Stimulated activated CD8-positive, alpha-beta memory T cell treated with anti-CD3 and anti-CD28 coated beads, Interleukin-2, amount 100 ng/mL, for 1 hour (primary cell): ENCODE measurements around the gene TBCCD1.
A peak's percentile ranks its signal among the peaks of the same experiment; 100 is the strongest.
"Not testable (repeated sequence)": the region's sequence is repeated elsewhere in the genome, so short reads cannot be mapped to it uniquely, and the experiment has no call there.

Source experiments
- DNase-seq, 2 donors: peaks; one replicate each; pipeline ENCODE4 v3.0.0-alpha.2; 2020; ENCODE audit warnings: low read depth in 2 of 2

TBCCD1 gene

GRCh38 chr3:186552408-186553031 lies 14.6 kb downstream of the TBCCD1 start:
- no peak for DNase-seq

DNA sequence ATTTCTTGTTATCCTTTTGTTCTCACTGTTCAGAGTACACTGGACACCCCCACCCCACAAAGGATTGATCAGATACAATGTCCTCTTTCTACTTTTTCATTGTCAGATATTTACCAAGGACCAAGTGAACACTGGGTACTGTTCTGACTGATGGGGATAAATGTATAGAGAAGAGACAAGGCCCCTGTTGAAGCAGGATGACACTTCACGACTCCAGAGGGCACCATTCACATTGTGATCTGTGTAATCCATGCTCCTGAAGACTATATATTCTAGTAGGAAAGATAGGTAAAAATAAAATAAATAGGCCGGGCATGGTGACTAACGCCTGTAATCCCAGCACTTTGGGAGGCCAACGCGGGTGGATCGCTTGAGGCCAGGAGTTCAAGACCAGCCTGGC lies 15.8 kb downstream of the TBCCD1 start:
- no peak for DNase-seq

DNA sequence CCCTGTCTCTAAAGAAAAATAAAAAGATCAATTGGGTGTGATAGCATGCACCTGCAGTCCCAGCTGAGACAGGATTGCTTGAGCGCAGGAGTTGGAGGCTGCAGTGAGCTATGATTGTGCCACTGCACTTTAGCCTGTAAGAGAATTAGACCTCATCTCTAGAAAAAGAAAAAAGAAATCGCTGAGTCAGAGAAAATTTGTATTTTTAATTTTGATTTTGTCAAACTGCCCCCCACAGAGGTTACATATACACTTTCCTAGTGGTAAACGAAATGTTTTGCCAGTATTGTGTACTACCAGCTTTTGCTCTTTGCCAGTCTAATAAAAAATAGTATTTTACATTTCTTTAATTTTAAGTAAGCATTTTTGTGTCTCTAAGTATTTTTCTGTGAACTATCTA lies 17.6 kb downstream of the TBCCD1 start:
- DNase-seq = no peak

DNA sequence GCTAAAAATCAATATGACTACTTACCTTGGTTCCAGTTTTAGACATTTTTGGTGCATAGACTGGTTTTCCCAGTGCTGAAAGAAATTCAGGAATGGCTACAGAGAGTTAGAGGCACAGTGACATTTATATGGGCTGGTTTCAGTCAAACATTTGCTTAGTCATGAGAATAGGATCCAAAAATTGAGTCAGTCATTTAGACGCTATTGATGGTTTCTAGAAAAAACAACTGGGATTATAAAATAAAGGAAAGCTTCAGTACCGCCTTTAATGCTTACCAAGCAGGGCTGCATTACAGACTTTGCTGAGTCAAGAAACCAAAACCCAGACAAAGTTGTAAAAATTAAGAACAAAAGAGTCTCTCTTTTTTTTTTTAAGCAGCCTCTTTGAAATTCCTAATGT lies 22.9 kb downstream of the TBCCD1 start, which contains the start of gene CRYGS:
Gene CRYGS, minus strand, starts transcription at position 100 of the 400 bp plus-strand sequence. Its CDS starts 54 bp downstream, at position 46.
- DNase-seq = no peak

DNA sequence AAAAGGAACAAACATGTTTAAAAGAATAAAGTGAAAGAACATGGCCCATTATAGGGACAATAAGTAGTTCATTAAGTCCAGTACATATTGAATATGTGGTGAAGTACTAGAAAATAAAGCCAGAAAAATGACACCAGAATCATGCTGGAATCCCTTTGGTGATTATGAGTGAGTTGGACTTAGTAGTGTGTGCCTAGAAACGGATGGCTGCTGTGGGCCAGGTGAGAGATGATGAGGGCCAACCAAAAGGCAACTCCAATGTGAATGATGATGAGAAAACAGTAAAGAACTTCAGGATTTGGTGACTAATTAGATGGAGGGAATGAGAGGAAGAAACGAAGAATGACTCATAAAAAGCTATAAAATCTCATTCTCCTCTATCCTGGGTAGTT lies 26.3 kb downstream of the TBCCD1 start:
- no peak for DNase-seq

DNA sequence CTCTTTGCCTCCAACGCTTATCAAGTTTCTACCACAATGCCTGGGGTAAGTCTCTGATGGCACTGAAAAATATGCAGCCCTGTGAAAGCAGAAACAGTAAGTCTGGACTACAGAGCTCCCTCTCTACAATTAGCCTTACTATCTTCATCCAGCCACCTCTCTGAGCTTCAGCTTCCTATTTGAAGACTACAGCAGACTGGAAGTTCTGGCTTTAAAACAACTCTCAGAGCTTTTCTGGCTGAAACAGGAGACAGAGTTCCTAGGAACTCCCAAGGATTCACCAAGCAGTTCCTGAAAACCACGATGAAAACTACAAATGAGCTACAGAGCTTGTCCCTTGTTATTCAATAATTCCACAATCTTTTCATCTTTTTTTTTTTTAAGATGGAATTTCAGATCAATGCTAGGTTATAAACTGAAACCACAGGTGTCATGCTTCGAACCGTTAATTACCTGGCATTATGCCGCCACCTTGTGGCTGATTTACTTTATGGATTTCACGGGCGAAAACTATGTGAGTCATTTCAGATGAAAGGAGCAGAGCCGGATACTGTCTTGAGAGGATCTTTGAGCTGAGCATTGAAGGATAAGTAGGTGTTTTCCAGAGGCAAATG lies 26.8 kb downstream of the TBCCD1 start:
- DNase-seq = peak; percentile 63 to 66

DNA sequence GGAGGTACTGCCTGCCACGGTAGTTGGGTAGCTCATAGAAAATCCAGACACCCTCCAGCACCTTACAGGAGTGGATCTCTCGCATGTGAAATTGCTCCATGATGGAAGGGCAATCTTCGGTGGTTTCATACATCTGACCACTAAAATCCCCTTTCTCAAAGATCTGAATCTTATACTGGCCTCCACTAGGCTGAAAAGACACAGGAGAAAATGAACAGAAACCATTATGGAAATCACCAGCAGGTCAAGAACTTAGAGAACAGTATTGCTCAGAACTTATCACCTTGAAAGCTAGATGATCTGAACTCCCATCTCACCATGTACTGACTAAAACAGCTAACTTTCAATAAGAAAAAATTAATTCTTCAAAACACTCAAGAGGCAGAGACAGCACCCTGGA lies 28.4 kb downstream of the TBCCD1 start:
- DNase-seq = no peak

DNA sequence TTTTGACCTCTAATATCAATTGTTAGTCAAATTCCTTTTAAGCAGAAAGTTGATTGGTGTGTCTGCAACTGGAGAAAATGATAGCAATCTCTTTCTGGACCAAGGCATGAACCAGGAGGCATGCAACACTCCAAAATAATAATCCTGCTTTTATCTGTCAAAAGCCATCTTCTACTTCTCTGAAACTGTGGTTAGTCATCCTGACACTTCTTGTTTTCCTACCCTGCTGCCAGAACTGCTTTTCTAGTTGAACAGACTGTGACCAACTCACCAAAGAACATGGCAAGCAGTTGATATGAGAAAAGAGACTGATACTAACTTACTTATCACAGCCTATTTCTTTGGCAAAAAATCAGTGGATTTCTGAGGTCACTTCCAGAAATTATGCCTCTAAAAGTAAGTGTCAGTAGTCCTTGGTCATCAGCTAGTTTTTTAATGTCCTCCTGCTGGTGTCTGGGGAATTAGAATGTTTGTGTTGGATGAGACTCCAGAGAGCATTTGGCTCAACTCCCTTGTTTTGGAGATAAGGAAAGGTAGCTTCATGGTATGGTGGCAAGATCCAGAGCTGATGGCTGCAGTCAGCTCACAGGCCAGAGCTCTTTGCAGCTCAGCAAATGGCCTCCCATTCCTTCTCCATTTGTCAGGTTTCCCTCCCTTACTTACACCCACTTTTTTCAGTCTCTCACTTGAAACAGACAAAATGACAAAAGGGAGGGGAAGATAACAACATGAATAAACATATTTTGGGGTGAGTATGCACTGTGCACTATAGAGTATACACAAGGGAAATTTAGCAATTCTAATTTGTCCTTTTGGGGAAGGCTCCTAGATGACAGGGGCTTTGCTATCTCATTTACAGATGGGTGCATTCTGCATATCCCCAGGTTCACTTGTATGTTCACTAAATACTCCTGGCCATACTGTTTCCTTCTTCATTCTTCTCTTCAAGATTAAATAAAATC lies 30.0 kb downstream of the TBCCD1 start:
- DNase-seq = no peak

- DNase-seq = no peak
Observed at GRCh38 chr3:186534113-186534669, 32.9 kb downstream of the TBCCD1 start.

DNA sequence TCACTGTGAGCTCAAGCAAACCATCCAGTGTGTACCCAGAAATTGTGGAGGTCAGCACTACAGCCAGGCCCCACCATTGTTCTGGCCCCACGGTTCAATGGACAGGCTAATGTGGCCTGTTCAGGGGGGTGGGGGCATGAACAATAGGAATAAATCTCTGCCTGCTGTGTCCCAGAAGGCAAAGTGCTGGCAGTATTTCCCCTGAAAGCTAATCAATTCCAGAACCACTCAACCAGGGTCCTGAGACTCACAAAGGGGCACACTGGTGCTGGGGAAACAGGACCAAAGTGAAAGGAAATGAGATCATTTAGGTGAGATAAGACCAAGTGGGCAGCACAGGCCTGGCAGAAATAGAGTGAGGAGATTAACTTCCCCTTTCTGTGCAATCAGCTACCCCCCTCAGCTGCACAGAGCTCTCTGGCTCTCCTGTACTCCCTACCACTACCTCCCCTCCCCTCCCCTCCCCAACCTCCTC lies 34.5 kb downstream of the TBCCD1 start:
- DNase-seq = no peak

GRCh38 chr3:186531694-186532093 lies 35.4 kb downstream of the TBCCD1 start:
- not testable (repeated sequence) for DNase-seq

DNA sequence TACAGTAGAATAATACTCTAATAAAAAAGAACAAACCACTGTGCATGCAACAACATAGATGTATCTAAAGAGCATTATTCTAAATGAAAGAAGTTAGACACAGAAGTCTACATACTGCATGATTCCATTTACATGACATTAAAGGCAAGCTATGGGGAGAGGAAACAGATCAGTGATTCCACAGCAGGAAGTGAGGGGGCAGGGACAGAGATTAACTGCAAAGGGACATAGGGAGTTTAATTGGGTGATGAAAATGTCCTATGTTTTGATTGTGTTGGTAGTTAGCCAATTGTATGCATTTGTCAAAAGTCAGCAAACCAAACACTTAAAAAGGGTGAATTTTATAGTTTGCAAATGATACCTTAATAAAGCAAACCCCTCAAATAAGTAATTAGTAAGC lies 36.7 kb downstream of the TBCCD1 start:
- DNase-seq = no peak

GRCh38 chr3:186529201-186529999 lies 37.7 kb downstream of the TBCCD1 start:
- no peak for DNase-seq

DNA sequence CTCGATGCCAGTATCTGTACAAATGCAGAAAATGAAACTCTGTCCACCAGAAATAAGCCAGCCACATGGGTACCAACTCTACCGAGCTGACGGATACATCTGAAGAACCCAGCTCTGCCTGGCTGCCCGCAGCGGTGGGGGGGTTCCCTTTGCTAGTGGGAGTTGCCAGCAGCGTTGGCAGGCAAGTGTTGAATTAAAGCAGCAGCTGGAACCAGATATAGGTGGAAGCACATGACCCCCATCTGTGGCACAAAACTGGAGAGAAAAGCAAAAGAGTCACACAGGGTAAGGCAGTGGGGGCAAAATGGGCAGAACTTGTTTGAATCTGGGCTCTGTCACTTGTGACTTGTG lies 40.9 kb downstream of the TBCCD1 start:
- DNase-seq = no peak

- no peak for DNase-seq
Observed at GRCh38 chr3:186525369-186526255, 41.5 kb downstream of the TBCCD1 start.

DNA sequence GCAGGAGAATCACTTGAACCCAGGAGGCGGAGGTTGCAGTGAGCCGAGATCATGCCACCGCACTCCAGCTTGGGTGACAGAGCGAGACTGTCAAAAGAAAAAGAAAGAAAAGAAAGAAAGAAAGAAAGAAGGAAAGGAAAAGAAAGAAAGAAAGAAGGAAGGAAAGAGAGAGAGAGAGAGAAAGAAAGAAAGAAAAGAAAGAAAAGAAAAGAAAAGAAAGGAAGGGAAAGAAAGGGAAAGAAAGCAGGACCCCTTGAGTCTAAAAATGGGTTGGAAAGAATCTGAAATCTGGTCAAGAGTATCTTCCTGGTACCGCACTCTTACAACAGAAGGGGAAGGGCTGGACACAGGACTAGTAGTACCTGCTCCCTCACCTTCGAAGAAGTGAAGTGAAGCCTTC lies 42.5 kb downstream of the TBCCD1 start:
- DNase-seq = no peak

- DNase-seq = no peak
Observed at GRCh38 chr3:186523434-186523833, 43.7 kb downstream of the TBCCD1 start.

DNA sequence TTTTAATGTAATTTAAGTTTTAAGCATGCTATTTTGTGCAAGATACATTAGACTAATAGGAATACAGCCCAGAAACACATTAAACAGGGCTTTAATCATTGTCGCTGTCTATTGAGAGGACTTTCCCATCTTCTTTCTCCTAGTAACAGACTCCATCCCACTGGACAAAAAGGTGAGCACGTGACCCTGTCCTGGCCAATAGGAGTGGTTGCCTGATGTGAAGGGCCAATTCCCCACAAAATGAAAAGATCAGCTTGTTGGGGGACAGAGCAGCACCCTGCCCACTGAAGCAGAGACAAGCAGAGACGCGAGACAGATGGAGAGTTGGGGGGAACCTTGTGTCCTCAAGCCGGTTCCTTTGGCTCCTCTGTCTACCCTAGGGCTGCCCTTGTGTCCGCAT lies 44.1 kb downstream of the TBCCD1 start:
- no peak for DNase-seq

DNA sequence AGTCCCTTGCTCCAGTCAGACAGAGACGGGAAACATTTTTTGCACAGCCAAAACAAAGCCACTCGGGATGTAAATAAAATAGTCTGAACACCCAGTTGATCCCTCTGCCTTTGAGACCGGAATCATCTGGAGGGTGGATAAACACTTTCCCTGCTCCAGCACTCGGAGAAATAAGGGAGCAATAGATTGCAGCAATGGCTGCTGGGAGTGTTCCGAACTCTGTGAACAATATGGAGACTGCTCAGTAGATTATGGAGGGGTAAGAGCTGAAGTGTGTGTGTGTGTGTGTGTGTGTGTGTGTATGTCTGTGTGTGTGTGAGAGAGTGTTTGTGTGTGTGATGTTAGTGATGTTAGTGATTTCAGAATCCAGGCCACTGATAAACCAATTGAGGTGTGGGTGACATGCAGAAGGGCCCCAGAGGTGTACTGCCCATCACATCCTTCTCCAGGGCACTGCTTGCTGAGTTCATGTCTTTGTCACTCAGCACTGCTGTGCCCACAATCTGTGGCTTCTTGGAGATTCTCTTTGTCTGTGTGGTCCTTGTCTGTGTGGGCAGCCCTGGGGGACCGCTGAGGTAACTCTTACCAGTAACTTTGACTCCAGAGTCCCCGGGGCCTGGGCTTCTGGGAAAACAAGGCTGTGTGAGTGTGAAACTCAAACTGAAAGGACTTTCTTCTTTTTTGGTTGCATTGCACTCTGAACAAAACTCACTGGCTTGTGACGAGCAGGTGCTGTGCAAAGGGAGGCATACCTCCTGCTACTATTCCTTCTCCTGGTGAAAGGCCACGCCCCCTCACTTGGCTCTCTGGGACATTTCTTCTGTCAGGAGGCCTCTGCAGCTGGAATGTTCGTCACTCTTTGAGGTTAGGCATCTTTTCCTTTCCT lies 45.9 kb downstream of the TBCCD1 start:
- DNase-seq = no peak
